Breast epithelium (tissue), 4 donors: ENCODE measurements around the gene ASZ1. TPM values are rescaled to one million over a fixed set of nuclear protein-coding genes. Genes with fewer than 3 reads are reported as not detected.

ENCODE experiments used
- DNase-seq, 2 donors: peaks; one replicate each; pipeline ENCODE4 v3.0.0-alpha.2; 2019; ENCODE audit warnings: low spot score in 2 of 2
- H3K27ac ChIP-seq, 2 donors: fragments of 200-600 bp; sonication (generic) in 1 of 2; one replicate each; pipeline ENCODE4 v1.5.1; 2016 to 2019; ENCODE audit warnings: mild to moderate bottlenecking in 1 of 2
- H3K27me3 ChIP-seq, 2 donors: fragments of 200-600 bp; sonication (generic) in 1 of 2; one replicate each; pipeline versions ENCODE4 v1.5.1 to v1.6.0; 2017 to 2019; ENCODE audit warnings: control low read depth in 1 of 2, mild to moderate bottlenecking in 1 of 2
- H3K36me3 ChIP-seq: fragments of 200-600 bp; one replicate; pipeline ENCODE4 v1.5.1; 2019
- H3K4me1 ChIP-seq, 2 donors: fragments of 200-600 bp; sonication (generic); one replicate each; pipeline ENCODE4 v1.5.1; 2016 to 2019; ENCODE audit warnings: control low read depth in 1 of 2
- H3K4me3 ChIP-seq, 3 donors: fragments of 200-600 bp; sonication (generic); 1 replicate in 2 of 3; 2 replicates in 1 of 3; pipeline ENCODE4 v1.5.1; 2016 to 2019; ENCODE audit warnings: mild to moderate bottlenecking in 3 of 3, moderate library complexity in 2 of 3
- H3K9me3 ChIP-seq, 2 donors: fragments of 200-600 bp; sonication (generic) in 1 of 2; one replicate each; pipeline ENCODE4 v1.5.1; 2016 to 2019; ENCODE audit warnings: control low read depth in 1 of 2
- CTCF ChIP-seq, 3 donors: fragments of 450-650 bp; IDR thresholded peaks; one replicate each; pipeline ENCODE4 v1.5.1; 2016 to 2017; ENCODE audit warnings: antibody characterized with exemption in 3 of 3, mild to moderate bottlenecking in 3 of 3, moderate library complexity in 3 of 3
- POLR2A ChIP-seq: fragments of 450-650 bp; IDR thresholded peaks from one replicate; pipeline ENCODE4 v1.6.1; 2016; ENCODE audit warnings: antibody characterized with exemption, mild to moderate bottlenecking, moderate library complexity
- POLR2AphosphoS5 ChIP-seq, 3 donors: sonication (generic); formaldehyde crosslinking; IDR thresholded peaks; one replicate each; pipeline ENCODE4 v1.6.1; 2017; ENCODE audit warnings: antibody characterized with exemption in 3 of 3
- intact Hi-C: fragments of 100-400 bp; cut with DNase I; formaldehyde crosslinking; loops from one replicate; pipeline ENCODE4 v1.15.1; 2023; ENCODE audit warnings: low total_unique reads
- total RNA-seq, 3 donors: library from RNA; depleted of rRNA; stranded (reverse); fragments of >200 nt; gene quantifications; one replicate each; pipeline ENCODE4 v1.1.0, GENCODE V29; 2016

The ASZ1 gene
- total RNA-seq, 3 donors from 2014 or later: not detected

- no peak for DNase-seq
- TF ChIP-seq CTCF (IDR thresholded peaks at IDR 0.05) (no peak), POLR2AphosphoS5 (IDR thresholded peaks at IDR 0.05) (no peak), POLR2A (no peak)
- Histone ChIP-seq H3K4me3 (no peak overlapping the region), H3K27ac (no peak overlapping the region), H3K36me3 (no peaks in the 10 kb centered on the region), H3K4me1 (no peaks in the 10 kb centered on the region), H3K27me3 (no peaks in the 10 kb centered on the region), H3K9me3 (no peaks in the 10 kb centered on the region)
- intact Hi-C loops: no loop called here
These were observed 14.9 kb downstream of the ASZ1 start for GRCh38 chr7:117412390-117412789.

GRCh38 chr7:117411539-117411938 lies 15.8 kb downstream of the ASZ1 start:
- H3K27ac ChIP-seq: no peak overlapping the region
- H3K36me3 ChIP-seq: no peaks in the 10 kb centered on the region
- H3K27me3 ChIP-seq: no peaks in the 10 kb centered on the region
- H3K4me1 ChIP-seq: no peaks in the 10 kb centered on the region
- TF ChIP-seq POLR2A: no peak
- no peak for TF ChIP-seq POLR2AphosphoS5 (IDR thresholded peaks at IDR 0.05)
- no peak for TF ChIP-seq CTCF (IDR thresholded peaks at IDR 0.05)
- H3K9me3 ChIP-seq: no peaks in the 10 kb centered on the region
- no peak overlapping the region for H3K4me3 ChIP-seq
- no peak for DNase-seq
- intact Hi-C loops: no loop called here

- intact Hi-C loops: no loop called here
- Histone ChIP-seq H3K27me3 (no peaks in the 10 kb centered on the region), H3K27ac (no peak overlapping the region), H3K4me3 (no peak overlapping the region), H3K36me3 (no peaks in the 10 kb centered on the region), H3K4me1 (no peaks in the 10 kb centered on the region), H3K9me3 (no peaks in the 10 kb centered on the region)
- DNase-seq: no peak
- TF ChIP-seq POLR2AphosphoS5 (IDR thresholded peaks at IDR 0.05): no peak
- no peak for TF ChIP-seq POLR2A
- no peak for TF ChIP-seq CTCF (IDR thresholded peaks at IDR 0.05)
These were observed 18.5 kb downstream of the ASZ1 start for GRCh38 chr7:117408831-117409230.

DNA sequence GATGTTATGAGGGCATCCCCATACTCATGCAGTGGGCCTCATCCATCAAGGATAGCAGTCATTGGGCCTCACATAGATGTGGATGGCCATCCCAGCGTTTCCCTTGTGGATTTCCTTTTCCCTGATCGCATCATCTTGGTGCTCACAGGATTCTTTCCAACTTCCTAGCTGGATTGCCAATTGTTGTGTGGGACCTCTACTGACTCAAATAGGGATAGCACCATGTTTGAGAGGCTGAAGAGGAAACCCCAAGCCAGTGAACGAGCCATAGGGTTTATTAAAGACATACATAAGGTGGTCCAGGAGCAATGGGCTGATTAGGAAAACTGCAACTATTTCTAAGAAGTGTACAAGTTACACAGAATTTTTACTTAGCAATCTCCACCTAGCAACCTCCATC lies 21.8 kb downstream of the ASZ1 start:
- Histone ChIP-seq H3K27me3 (no peaks in the 10 kb centered on the region), H3K4me3 (no peak overlapping the region), H3K36me3 (no peaks in the 10 kb centered on the region), H3K9me3 (no peaks in the 10 kb centered on the region), H3K4me1 (no peaks in the 10 kb centered on the region), H3K27ac (no peak overlapping the region)
- no peak for TF ChIP-seq CTCF (IDR thresholded peaks at IDR 0.05)
- no peak for TF ChIP-seq POLR2AphosphoS5 (IDR thresholded peaks at IDR 0.05)
- TF ChIP-seq POLR2A: no peak
- no peak for DNase-seq
- intact Hi-C loops: no loop called here

DNA sequence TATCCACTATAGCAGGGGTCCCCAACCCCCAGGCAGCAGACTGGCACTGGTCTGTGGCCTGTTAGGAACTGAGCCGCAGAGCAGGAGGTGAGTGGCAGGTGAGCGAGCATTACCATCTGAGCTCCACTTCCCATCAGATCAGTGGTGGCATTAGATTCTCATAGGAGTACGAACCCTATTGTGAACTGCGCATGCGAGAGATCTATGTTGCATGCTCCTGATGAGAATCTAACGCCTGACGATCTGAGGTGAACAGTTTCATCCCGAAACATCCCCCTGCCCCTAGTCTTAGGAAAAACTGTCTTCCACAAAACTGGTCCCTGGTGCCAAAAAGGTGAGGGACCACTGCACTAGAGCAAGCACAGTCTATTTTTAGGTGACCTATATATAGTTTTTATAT lies 23.6 kb downstream of the ASZ1 start:
- no peaks in the 10 kb centered on the region for H3K9me3 ChIP-seq
- TF ChIP-seq CTCF (IDR thresholded peaks at IDR 0.05): no peak
- TF ChIP-seq POLR2AphosphoS5 (IDR thresholded peaks at IDR 0.05): no peak
- TF ChIP-seq POLR2A: no peak
- H3K36me3 ChIP-seq: no peaks in the 10 kb centered on the region
- no peak for DNase-seq
- intact Hi-C loops: no loop called here
- H3K27ac ChIP-seq: no peak overlapping the region
- H3K27me3 ChIP-seq: no peaks in the 10 kb centered on the region
- no peak overlapping the region for H3K4me3 ChIP-seq
- no peaks in the 10 kb centered on the region for H3K4me1 ChIP-seq
